HCT116 (cell line): Measurements from ENCODE around the gene C2CD2. TPM values are rescaled to one million over a fixed set of nuclear protein-coding genes. Genes with fewer than 3 reads are reported as not detected.

ENCODE experiments used
- ATAC-seq: fragments of 200-7000 bp; cut with Tn5 transposase; 2 replicates; pipeline ENCODE4 v1.9.1; 2020; ENCODE audit warnings: mild to moderate bottlenecking, moderate library complexity
- BruUV-seq: library from RNA; stranded (reverse); fragments of 400-500 nt; replicated peaks from 2 replicates; lab custom pipeline; 2021; lab: Mats Ljungman, UMichigan
- CTCF ChIA-PET: fragments of 300-600 bp; sonication (Branson Sonifier 250); formaldehyde crosslinking; loops from one replicate; lab custom pipeline; 2021; ENCODE audit warnings: antibody characterized with exemption; lab: Charles Lee
- POLR2A ChIA-PET: fragments of 300-600, 350-600 bp; sonication (Branson Sonifier 250); formaldehyde crosslinking; loops from one replicate; lab custom pipeline; 2021; ENCODE audit warnings: antibody characterized with exemption; lab: Charles Lee
- RAD21 ChIA-PET, 2 experiments: fragments of 300-600 bp; sonication (Branson Sonifier 250); formaldehyde crosslinking; loops; one replicate each; lab custom pipeline; 2023; ENCODE audit warnings: low total read pairs in 2 of 2; ENCODE audit not compliant: uncharacterized antibody in 2 of 2, unreplicated experiment in 2 of 2, low non-redundant PET in 1 of 2; lab: Charles Lee
- DNase-seq: peaks from one replicate; pipeline ENCODE4 v3.0.0-alpha.2; 2010; ENCODE audit warnings: low read depth, low spot score
- H2AFZ ChIP-seq: fragments of 200-600 bp; shearing (Covaris generic), sonication (generic); 2 replicates; pipeline ENCODE4 v1.6.1; 2017; ENCODE audit warnings: low read depth, mixed run types, mixed read lengths, antibody characterized with exemption, low read length; ENCODE audit not compliant: poor library complexity, severe bottlenecking
- H3K27ac ChIP-seq: 2 replicates; pipeline ENCODE4 v1.5.1; 2012; ENCODE audit warnings: low read depth, low read length
- H3K27me3 ChIP-seq: fragments of 200-600 bp; sonication (generic); 2 replicates; pipeline ENCODE4 v1.6.1; 2016; ENCODE audit warnings: mixed run types, low read length, mixed read lengths; ENCODE audit not compliant: insufficient read depth
- H3K36me3 ChIP-seq, 2 experiments: fragments of 200-500 bp in 1 of 2; fragments of 200-600 bp in 1 of 2; sonication (Bioruptor generic) in 1 of 2; sonication (generic) in 1 of 2; 2 replicates each; pipeline versions ENCODE4 v1.5.1 to v1.6.1; 2014 to 2016; ENCODE audit warnings: low read length in 2 of 2, inconsistent platforms in 1 of 2, mixed read lengths in 1 of 2, mixed run types in 1 of 2; ENCODE audit not compliant: insufficient read depth in 2 of 2, control insufficient read depth in 1 of 2
- H3K4me1 ChIP-seq, 2 experiments: fragments of 200-600 bp in 1 of 2; sonication (generic) in 1 of 2; 2 replicates each; pipeline versions ENCODE4 v1.5.1 to v1.6.1; 2012 to 2017; ENCODE audit warnings: low read length in 2 of 2, inconsistent platforms in 1 of 2, mild to moderate bottlenecking in 1 of 2, mixed read lengths in 1 of 2, mixed run types in 1 of 2, moderate library complexity in 1 of 2; ENCODE audit not compliant: insufficient read depth in 2 of 2, control insufficient read depth in 1 of 2
- H3K4me2 ChIP-seq: fragments of 200-600 bp; sonication (generic); 2 replicates; pipeline ENCODE4 v1.6.1; 2017; ENCODE audit warnings: mixed run types, low read length, mixed read lengths
- H3K4me3 ChIP-seq, 2 experiments: fragments of 200-600 bp in 1 of 2; sonication (generic) in 1 of 2; replicated peaks in 1 of 2; 2 replicates each; pipeline ENCODE4 v1.5.1; 2011 to 2016; ENCODE audit warnings: low read length in 2 of 2, control low read depth in 1 of 2, low read depth in 1 of 2, mild to moderate bottlenecking in 1 of 2, mixed read lengths in 1 of 2, mixed run types in 1 of 2
- H3K79me2 ChIP-seq: fragments of 200-600 bp; sonication (generic); 2 replicates; pipeline ENCODE4 v1.6.1; 2017; ENCODE audit warnings: mild to moderate bottlenecking, mixed run types, low read length, moderate library complexity, mixed read lengths; ENCODE audit not compliant: insufficient read depth
- H3K9ac ChIP-seq: fragments of 200-600 bp; sonication (generic); 2 replicates; pipeline ENCODE4 v1.6.1; 2016; ENCODE audit warnings: low read length, mixed read lengths
- H3K9me2 ChIP-seq: fragments of 200-600 bp; sonication (generic), shearing (Covaris generic); 2 replicates; pipeline ENCODE4 v1.6.1; 2017; ENCODE audit warnings: mixed run types, mild to moderate bottlenecking, moderate library complexity; ENCODE audit not compliant: insufficient read depth
- H3K9me3 ChIP-seq, 2 experiments: fragments of 200-500 bp in 1 of 2; fragments of 200-600 bp in 1 of 2; sonication (Bioruptor generic) in 1 of 2; sonication (generic) in 1 of 2; 2 replicates each; pipeline ENCODE4 v1.6.1; 2014 to 2017; ENCODE audit warnings: low read length in 2 of 2, mixed read lengths in 2 of 2, inconsistent platforms in 1 of 2, low read depth in 1 of 2, mild to moderate bottlenecking in 1 of 2, mixed run types in 1 of 2, moderate library complexity in 1 of 2; ENCODE audit not compliant: control insufficient read depth in 1 of 2, insufficient read depth in 1 of 2
- H4K20me1 ChIP-seq: fragments of 200-600 bp; sonication (generic), shearing (Covaris generic); 2 replicates; pipeline ENCODE4 v1.6.1; 2017; ENCODE audit warnings: mixed run types, mild to moderate bottlenecking, moderate library complexity; ENCODE audit not compliant: insufficient read depth
- CEBPB ChIP-seq: IDR thresholded peaks from 2 replicates; pipeline ENCODE4 v1.6.1; 2012; ENCODE audit warnings: low read depth
- EGR1 ChIP-seq: IDR thresholded peaks from 2 replicates; pipeline ENCODE4 v1.6.1; 2012; ENCODE audit warnings: low read depth
- ELF1 ChIP-seq: IDR thresholded peaks from 2 replicates; pipeline ENCODE4 v1.6.1; 2012; ENCODE audit warnings: low read depth, borderline replicate concordance
- EZH2 ChIP-seq: fragments of 200-600 bp; sonication (generic); IDR thresholded peaks from 2 replicates; pipeline ENCODE4 v1.6.1; 2017; ENCODE audit warnings: antibody characterized with exemption, mixed run types
- FOSL1 ChIP-seq: IDR thresholded peaks from 2 replicates; pipeline ENCODE4 v1.6.1; 2012; ENCODE audit warnings: low read depth
- POLR2A ChIP-seq: IDR thresholded peaks from 2 replicates; pipeline ENCODE4 v1.7.0; 2011; ENCODE audit warnings: borderline replicate concordance; ENCODE audit not compliant: insufficient read depth, insufficient read length; ENCODE audit errors: extremely low read depth
- POLR2AphosphoS5 ChIP-seq: IDR thresholded peaks from 2 replicates; pipeline ENCODE4 v1.6.1; 2011; ENCODE audit warnings: mild to moderate bottlenecking, low read depth, low read length, moderate library complexity
- SIN3A ChIP-seq: IDR thresholded peaks from 2 replicates; pipeline ENCODE4 v1.6.1; 2012; ENCODE audit warnings: low read depth
- SP1 ChIP-seq: IDR thresholded peaks from 2 replicates; pipeline ENCODE4 v1.6.1; 2012; ENCODE audit warnings: low read depth
- SRF ChIP-seq: IDR thresholded peaks from 2 replicates; pipeline ENCODE4 v1.6.1; 2012; ENCODE audit warnings: low read depth
- TCF7L2 ChIP-seq: IDR thresholded peaks from 2 replicates; pipeline ENCODE4 v1.7.0; 2011; ENCODE audit warnings: borderline replicate concordance, inconsistent platforms; ENCODE audit not compliant: insufficient read depth, insufficient read length; ENCODE audit errors: extremely low read depth
- YY1 ChIP-seq: IDR thresholded peaks from 2 replicates; pipeline ENCODE4 v1.6.1; 2011; ENCODE audit warnings: low read length, low read depth, moderate library complexity, mild to moderate bottlenecking; ENCODE audit not compliant: insufficient replicate concordance; ENCODE audit errors: extremely low read depth
- intact Hi-C: fragments of 100-400 bp; cut with micrococcal nuclease; formaldehyde crosslinking; loops from 2 replicates; pipeline ENCODE4 v1.10.0; 2022
- total RNA-seq: library from RNA; stranded (reverse); gene quantifications from one replicate; pipeline ENCODE4 v1.2.1, GENCODE V29; 2021; ENCODE audit not compliant: unreplicated experiment
- TF ChIP-seq, protein P1 (sequence below): IDR thresholded peaks from 2 replicates; pipeline ENCODE4 v1.6.1; 2012
- TF ChIP-seq, protein P2 (sequence below): IDR thresholded peaks from 2 replicates; pipeline ENCODE4 v1.6.1; 2012
- TF ChIP-seq, protein P3 (sequence below): IDR thresholded peaks from 2 replicates; pipeline ENCODE4 v1.6.1; 2012; ENCODE audit warnings: low read depth
- TF ChIP-seq, protein P4 (sequence below): IDR thresholded peaks from 2 replicates; pipeline ENCODE4 v1.6.1; 2011; ENCODE audit warnings: mild to moderate bottlenecking, low read length, moderate library complexity; ENCODE audit not compliant: insufficient replicate concordance; ENCODE audit errors: extremely low read depth

Gene C2CD2
- total RNA-seq, 1 experiment from 2014 or later = 22.0 TPM

DNA sequence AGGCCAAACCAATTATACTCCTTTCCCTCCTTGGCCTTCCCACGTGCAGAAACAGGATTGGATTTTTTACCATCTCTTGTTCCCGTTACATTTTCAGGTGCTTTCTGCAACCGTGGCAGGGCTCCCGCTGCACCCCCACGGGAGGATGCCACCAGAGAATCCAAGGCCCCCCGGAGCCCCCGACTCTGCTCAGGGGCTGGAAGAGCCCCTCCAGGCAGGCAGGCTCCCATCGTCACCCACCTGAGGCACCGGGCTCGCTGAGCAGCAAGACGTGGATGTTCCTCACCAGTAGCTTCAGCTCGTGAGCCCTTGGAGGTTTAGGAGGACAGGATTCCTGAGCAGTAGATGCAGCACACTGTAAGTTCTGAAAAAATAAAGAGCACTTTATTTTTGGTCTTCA lies 39.5 kb downstream of the C2CD2 start:
- no peak overlapping the region for H3K27ac ChIP-seq
- no TSS peak for BruUV-seq
- peaks cover 13 to 23% of the 10 kb centered on the region in 2 experiments; a peak in 3 of 4 replicates for H3K36me3 ChIP-seq
- H2AFZ ChIP-seq = no peak overlapping the region
- intact Hi-C loops = no loop called here
- H3K4me3 ChIP-seq = no peak overlapping the region
- H3K79me2 ChIP-seq = no peaks in the 10 kb centered on the region
- H3K9ac ChIP-seq = no peak overlapping the region
- H3K4me2 ChIP-seq = no peak overlapping the region
- ATAC-seq = no peak
- RAD21 ChIA-PET = no interaction called here
- TF ChIP-seq, protein P1, sequence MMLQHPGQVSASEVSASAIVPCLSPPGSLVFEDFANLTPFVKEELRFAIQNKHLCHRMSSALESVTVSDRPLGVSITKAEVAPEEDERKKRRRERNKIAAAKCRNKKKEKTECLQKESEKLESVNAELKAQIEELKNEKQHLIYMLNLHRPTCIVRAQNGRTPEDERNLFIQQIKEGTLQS = no peak
- TF ChIP-seq SIN3A (no peak), SRF (no peak), CEBPB (no peak), TCF7L2 (no peak), EGR1 (no peak), SP1 (no peak), ELF1 (no peak), YY1 (no peak), EZH2 (no peak), FOSL1 (no peak), POLR2A (no peak), POLR2AphosphoS5 (no peak)
- TF ChIP-seq, protein P2, sequence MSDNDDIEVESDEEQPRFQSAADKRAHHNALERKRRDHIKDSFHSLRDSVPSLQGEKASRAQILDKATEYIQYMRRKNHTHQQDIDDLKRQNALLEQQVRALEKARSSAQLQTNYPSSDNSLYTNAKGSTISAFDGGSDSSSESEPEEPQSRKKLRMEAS = no peak
- TF ChIP-seq, protein P3, sequence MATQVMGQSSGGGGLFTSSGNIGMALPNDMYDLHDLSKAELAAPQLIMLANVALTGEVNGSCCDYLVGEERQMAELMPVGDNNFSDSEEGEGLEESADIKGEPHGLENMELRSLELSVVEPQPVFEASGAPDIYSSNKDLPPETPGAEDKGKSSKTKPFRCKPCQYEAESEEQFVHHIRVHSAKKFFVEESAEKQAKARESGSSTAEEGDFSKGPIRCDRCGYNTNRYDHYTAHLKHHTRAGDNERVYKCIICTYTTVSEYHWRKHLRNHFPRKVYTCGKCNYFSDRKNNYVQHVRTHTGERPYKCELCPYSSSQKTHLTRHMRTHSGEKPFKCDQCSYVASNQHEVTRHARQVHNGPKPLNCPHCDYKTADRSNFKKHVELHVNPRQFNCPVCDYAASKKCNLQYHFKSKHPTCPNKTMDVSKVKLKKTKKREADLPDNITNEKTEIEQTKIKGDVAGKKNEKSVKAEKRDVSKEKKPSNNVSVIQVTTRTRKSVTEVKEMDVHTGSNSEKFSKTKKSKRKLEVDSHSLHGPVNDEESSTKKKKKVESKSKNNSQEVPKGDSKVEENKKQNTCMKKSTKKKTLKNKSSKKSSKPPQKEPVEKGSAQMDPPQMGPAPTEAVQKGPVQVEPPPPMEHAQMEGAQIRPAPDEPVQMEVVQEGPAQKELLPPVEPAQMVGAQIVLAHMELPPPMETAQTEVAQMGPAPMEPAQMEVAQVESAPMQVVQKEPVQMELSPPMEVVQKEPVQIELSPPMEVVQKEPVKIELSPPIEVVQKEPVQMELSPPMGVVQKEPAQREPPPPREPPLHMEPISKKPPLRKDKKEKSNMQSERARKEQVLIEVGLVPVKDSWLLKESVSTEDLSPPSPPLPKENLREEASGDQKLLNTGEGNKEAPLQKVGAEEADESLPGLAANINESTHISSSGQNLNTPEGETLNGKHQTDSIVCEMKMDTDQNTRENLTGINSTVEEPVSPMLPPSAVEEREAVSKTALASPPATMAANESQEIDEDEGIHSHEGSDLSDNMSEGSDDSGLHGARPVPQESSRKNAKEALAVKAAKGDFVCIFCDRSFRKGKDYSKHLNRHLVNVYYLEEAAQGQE = no peak
- TF ChIP-seq, protein P4, sequence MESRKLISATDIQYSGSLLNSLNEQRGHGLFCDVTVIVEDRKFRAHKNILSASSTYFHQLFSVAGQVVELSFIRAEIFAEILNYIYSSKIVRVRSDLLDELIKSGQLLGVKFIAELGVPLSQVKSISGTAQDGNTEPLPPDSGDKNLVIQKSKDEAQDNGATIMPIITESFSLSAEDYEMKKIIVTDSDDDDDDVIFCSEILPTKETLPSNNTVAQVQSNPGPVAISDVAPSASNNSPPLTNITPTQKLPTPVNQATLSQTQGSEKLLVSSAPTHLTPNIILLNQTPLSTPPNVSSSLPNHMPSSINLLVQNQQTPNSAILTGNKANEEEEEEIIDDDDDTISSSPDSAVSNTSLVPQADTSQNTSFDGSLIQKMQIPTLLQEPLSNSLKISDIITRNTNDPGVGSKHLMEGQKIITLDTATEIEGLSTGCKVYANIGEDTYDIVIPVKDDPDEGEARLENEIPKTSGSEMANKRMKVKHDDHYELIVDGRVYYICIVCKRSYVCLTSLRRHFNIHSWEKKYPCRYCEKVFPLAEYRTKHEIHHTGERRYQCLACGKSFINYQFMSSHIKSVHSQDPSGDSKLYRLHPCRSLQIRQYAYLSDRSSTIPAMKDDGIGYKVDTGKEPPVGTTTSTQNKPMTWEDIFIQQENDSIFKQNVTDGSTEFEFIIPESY = no peak
- H3K9me3 ChIP-seq = no peaks in the 10 kb centered on the region
- CTCF ChIA-PET = interaction anchor here (1.0 kb wide), 1 partner anchor 203 kb away, joined by 3 read pairs; no protein-coding TSS in a partner anchor
- H3K27me3 ChIP-seq = no peaks in the 10 kb centered on the region
- no peaks in the 10 kb centered on the region; the same call in 1 of the 2 replicates for H4K20me1 ChIP-seq
- H3K4me1 ChIP-seq = no peaks in the 10 kb centered on the region
- POLR2A ChIA-PET = no interaction called here
- no peak for DNase-seq
- no peaks in the 10 kb centered on the region for H3K9me2 ChIP-seq
